PC-3 (cell line): ENCODE measurements around the gene CLPTM1L. TPM values are rescaled to one million over a fixed set of nuclear protein-coding genes. Genes with fewer than 3 reads are reported as not detected.

Experiments used
- ATAC-seq: fragments of 200-7000 bp; cut with Tn5 transposase; 2 replicates; pipeline ENCODE4 v1.9.1; 2020; ENCODE audit warnings: mild to moderate bottlenecking, moderate library complexity
- BruUV-seq: library from RNA; stranded (reverse); fragments of 400-500 nt; replicated peaks from 2 replicates; lab custom pipeline; 2021; lab: Mats Ljungman, UMichigan
- CTCF ChIA-PET: fragments of 300-600 bp; sonication (Branson Sonifier 250); formaldehyde crosslinking; loops from one replicate; lab custom pipeline; 2022; ENCODE audit warnings: antibody characterized with exemption; lab: Charles Lee
- POLR2A ChIA-PET: fragments of 300-600 bp; sonication (Branson Sonifier 250); formaldehyde crosslinking; loops from one replicate; lab custom pipeline; 2022; ENCODE audit warnings: antibody characterized with exemption; ENCODE audit not compliant: unreplicated experiment; lab: Charles Lee
- DNase-seq: peaks from one replicate; pipeline ENCODE4 v3.0.0-alpha.2; 2015
- H2AFZ ChIP-seq: fragments of 300-600 bp; sonication (generic); 2 replicates; pipeline ENCODE4 v1.6.0; 2016; ENCODE audit warnings: antibody characterized with exemption, low read length
- H3F3A ChIP-seq: fragments of 300-600 bp; sonication (generic); one replicate; pipeline ENCODE4 v1.6.0; 2017; ENCODE audit warnings: antibody characterized with exemption, low read length, control low read depth, mild to moderate bottlenecking; ENCODE audit not compliant: unreplicated experiment
- H3K27ac ChIP-seq: fragments of 300-600 bp; sonication (generic); 2 replicates; pipeline ENCODE4 v1.5.1; 2016; ENCODE audit warnings: mild to moderate bottlenecking, low read length
- H3K27me3 ChIP-seq: fragments of 300-600 bp; sonication (generic); 2 replicates; pipeline ENCODE4 v1.6.1; 2016; ENCODE audit warnings: low read length, mixed read lengths
- H3K36me3 ChIP-seq: fragments of 300-600 bp; sonication (generic); 2 replicates; pipeline ENCODE4 v1.6.1; 2016; ENCODE audit warnings: low read depth, mixed run types, low read length, mixed read lengths
- H3K4me1 ChIP-seq: fragments of 300-600 bp; sonication (generic); 2 replicates; pipeline ENCODE4 v1.5.1; 2016; ENCODE audit warnings: low read length; ENCODE audit not compliant: insufficient read depth
- H3K4me2 ChIP-seq: fragments of 300-600 bp; sonication (generic); 2 replicates; pipeline ENCODE4 v1.6.0; 2016; ENCODE audit warnings: low read length
- H3K4me3 ChIP-seq: fragments of 300-600 bp; sonication (generic); 2 replicates; pipeline ENCODE4 v1.5.1; 2016; ENCODE audit warnings: mild to moderate bottlenecking, low read length, mixed read lengths
- H3K79me2 ChIP-seq: fragments of 300-600 bp; sonication (generic); 2 replicates; pipeline ENCODE4 v1.6.1; 2017; ENCODE audit warnings: low read length, mixed read lengths
- H3K9ac ChIP-seq: fragments of 300-600 bp; sonication (generic); 2 replicates; pipeline ENCODE4 v1.6.0; 2016; ENCODE audit warnings: mild to moderate bottlenecking, low read length
- H3K9me2 ChIP-seq: fragments of 300-600 bp; sonication (generic); replicated peaks from 2 replicates; pipeline ENCODE4 v1.6.1; 2016; ENCODE audit warnings: mixed run types, low read length, mixed read lengths
- H3K9me3 ChIP-seq: fragments of 300-600 bp; sonication (generic); 2 replicates; pipeline ENCODE4 v1.6.1; 2016; ENCODE audit warnings: low read length, mixed read lengths
- H4K20me1 ChIP-seq: fragments of 300-600 bp; sonication (generic); 2 replicates; pipeline ENCODE4 v1.6.1; 2016; ENCODE audit warnings: low read length, mixed read lengths
- EZH2 ChIP-seq: fragments of 300-600 bp; sonication (generic); IDR thresholded peaks from one replicate; pipeline ENCODE4 v1.6.1; 2017; ENCODE audit warnings: antibody characterized with exemption, mild to moderate bottlenecking, low read length; ENCODE audit not compliant: unreplicated experiment
- EZH2phosphoT487 ChIP-seq: fragments of 300-600 bp; sonication (generic); IDR thresholded peaks from 2 replicates; pipeline ENCODE4 v1.6.1; 2018; ENCODE audit warnings: mild to moderate bottlenecking, antibody characterized with exemption, low read length, borderline replicate concordance
- intact Hi-C: fragments of 100-400 bp; cut with micrococcal nuclease; formaldehyde crosslinking; loops from 2 replicates; pipeline ENCODE4 v1.9.0; 2023
- total RNA-seq: library from RNA; depleted of rRNA; stranded (reverse); fragments of >200 nt; gene quantifications from 2 replicates; pipeline ENCODE4 v1.2.3, GENCODE V29; 2014
- TF ChIP-seq, protein P1 (sequence below): fragments of 300-600 bp; sonication (generic); conservative IDR thresholded peaks from 2 replicates; pipeline ENCODE4 v1.5.1; 2017; ENCODE audit warnings: antibody characterized with exemption, low read depth, mild to moderate bottlenecking, low read length

CLPTM1L gene
- total RNA-seq, 1 experiment from 2014 or later: 463 TPM

DNA sequence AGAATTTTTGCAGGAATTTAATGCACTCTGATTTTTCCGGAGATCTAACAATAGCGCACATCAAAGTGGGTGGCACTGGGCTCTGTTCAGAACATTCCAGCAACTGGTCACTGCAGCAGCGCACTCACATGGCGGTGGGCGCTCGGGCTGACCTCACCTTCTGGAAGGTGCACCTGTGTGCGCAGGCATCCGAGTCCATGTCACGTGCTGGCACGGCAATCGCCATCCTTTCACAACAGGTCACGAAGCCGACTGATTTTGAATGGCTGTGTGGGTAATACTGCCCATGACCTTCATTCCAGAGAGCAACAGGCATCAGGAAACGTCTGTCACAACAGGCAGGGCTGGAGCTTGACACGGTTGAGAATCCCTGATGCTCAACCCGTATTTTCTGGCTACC, 18.7 kb upstream of the CLPTM1L start:
- Histone ChIP-seq H3K9ac (no peak overlapping the region), H3K4me3 (no peak overlapping the region), H2AFZ (no peak overlapping the region), H3K27me3 (peaks cover 71% of the 10 kb centered on the region), H3K4me2 (no peak overlapping the region), H3K27ac (no peak overlapping the region), H3K79me2 (no peaks in the 10 kb centered on the region), H3K9me3 (no peaks in the 10 kb centered on the region), H3F3A (no peaks in the 10 kb centered on the region), H4K20me1 (no peaks in the 10 kb centered on the region), H3K4me1 (no peaks in the 10 kb centered on the region), H3K36me3 (no peaks in the 10 kb centered on the region), H3K9me2 (no peaks in the 10 kb centered on the region)
- CTCF ChIA-PET: no interaction called here
- TF ChIP-seq EZH2: no peak
- TF ChIP-seq EZH2phosphoT487: no peak
- TF ChIP-seq, protein P1, sequence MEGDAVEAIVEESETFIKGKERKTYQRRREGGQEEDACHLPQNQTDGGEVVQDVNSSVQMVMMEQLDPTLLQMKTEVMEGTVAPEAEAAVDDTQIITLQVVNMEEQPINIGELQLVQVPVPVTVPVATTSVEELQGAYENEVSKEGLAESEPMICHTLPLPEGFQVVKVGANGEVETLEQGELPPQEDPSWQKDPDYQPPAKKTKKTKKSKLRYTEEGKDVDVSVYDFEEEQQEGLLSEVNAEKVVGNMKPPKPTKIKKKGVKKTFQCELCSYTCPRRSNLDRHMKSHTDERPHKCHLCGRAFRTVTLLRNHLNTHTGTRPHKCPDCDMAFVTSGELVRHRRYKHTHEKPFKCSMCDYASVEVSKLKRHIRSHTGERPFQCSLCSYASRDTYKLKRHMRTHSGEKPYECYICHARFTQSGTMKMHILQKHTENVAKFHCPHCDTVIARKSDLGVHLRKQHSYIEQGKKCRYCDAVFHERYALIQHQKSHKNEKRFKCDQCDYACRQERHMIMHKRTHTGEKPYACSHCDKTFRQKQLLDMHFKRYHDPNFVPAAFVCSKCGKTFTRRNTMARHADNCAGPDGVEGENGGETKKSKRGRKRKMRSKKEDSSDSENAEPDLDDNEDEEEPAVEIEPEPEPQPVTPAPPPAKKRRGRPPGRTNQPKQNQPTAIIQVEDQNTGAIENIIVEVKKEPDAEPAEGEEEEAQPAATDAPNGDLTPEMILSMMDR: no peak
- no peak for DNase-seq
- no TSS peak for BruUV-seq
- intact Hi-C loops: no loop called here
- no peak for ATAC-seq
- POLR2A ChIA-PET: no interaction called here

DNA sequence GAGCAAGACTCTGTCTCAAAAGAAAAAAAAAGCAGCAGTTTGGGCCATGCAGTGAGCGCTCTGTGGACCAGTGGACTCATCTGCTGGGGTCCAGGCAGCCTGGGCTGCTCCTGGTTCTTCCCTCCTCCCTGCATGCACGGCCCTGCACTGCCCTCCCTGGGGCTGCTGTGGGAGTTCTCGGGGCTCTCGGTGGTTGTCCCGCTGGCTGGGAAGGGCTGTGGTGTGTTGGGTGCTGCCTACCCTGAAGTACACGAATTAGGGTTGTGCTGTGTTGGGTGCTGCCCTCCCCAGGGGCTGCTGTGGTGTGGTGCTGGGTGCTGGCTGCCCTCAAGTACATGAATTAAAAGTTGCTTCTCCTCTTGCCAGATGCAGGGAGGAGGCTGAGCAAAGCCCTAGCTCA, 18.3 kb upstream of the CLPTM1L start:
- Histone ChIP-seq H3K4me3 (no peak overlapping the region), H3K9me3 (no peaks in the 10 kb centered on the region), H3K36me3 (no peaks in the 10 kb centered on the region), H3K9ac (no peak overlapping the region), H3K4me1 (no peaks in the 10 kb centered on the region), H3F3A (no peaks in the 10 kb centered on the region), H4K20me1 (no peaks in the 10 kb centered on the region), H3K27me3 (peaks cover 70% of the 10 kb centered on the region), H3K9me2 (no peaks in the 10 kb centered on the region), H3K79me2 (no peaks in the 10 kb centered on the region), H2AFZ (no peak overlapping the region), H3K4me2 (no peak overlapping the region), H3K27ac (no peak overlapping the region)
- TF ChIP-seq EZH2phosphoT487 (no peak), EZH2 (no peak)
- TF ChIP-seq, protein P1: no peak
- no TSS peak for BruUV-seq
- intact Hi-C loops: no loop called here
- POLR2A ChIA-PET: no interaction called here
- CTCF ChIA-PET: no interaction called here
- DNase-seq: no peak
- no peak; the same call in 1 of the 2 replicates for ATAC-seq

DNA sequence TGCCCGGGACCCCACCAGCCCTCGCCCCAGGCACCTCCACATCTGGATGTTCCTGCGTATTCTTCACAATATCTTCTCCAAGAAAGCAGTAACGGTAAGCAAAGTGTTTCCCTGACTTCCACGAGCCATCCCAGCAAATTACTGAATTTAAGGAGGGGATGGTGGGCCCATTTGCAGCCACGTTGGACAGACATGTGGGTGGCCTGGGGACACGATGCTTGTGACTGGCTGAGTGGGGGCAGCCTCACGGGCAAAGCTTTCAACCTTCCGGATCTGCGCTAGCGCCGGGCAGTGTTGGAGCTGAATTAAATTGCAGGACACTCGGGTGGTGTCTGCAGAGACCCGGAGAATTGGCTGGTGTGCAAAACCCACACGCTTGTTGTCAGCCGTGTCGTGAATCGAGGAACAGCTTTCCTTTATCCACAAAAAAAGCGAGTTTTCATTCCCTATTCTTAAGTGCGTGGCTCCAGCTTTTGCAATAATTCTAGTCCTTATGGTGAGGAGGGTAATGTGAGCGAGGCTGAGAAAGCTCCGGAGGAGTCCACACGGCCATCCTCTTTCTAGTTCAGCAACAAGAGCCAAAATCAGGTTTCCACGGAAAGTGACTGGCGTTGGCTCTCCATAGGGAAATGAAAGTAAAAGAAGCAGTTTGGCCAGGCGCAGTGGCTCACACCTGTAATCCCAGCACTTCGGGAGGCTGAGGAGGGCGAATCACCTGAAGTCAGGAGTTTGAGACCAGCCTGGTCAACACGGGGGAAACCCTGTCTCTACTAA, 17.5 kb upstream of the CLPTM1L start:
- Histone ChIP-seq H3K4me3 (no peak overlapping the region), H4K20me1 (no peaks in the 10 kb centered on the region), H3K9me2 (no peaks in the 10 kb centered on the region), H3K9ac (no peak overlapping the region), H3K4me1 (no peaks in the 10 kb centered on the region), H3K9me3 (no peaks in the 10 kb centered on the region), H3K36me3 (no peaks in the 10 kb centered on the region), H3K27ac (no peak overlapping the region), H3K79me2 (no peaks in the 10 kb centered on the region), H3K4me2 (no peak overlapping the region), H2AFZ (no peak overlapping the region), H3F3A (no peaks in the 10 kb centered on the region), H3K27me3 (peaks cover 72% of the 10 kb centered on the region)
- intact Hi-C loops: no loop called here
- DNase-seq (no peak), ATAC-seq (no peak)
- BruUV-seq: no TSS peak
- ChIA-PET POLR2A (no interaction called here), CTCF (interaction anchor here (0.5 kb wide), 1 partner anchor 188 kb away, joined by 3 read pairs; no protein-coding TSS in a partner anchor)
- TF ChIP-seq EZH2phosphoT487 (no peak), EZH2 (no peak)
- TF ChIP-seq, protein P1: no peak
